SK-N-SH (cell line): ENCODE results near the gene MAML3. TPM values are rescaled to one million over a fixed set of nuclear protein-coding genes. Genes with fewer than 3 reads are reported as not detected.

Experiments used
- CTCF ChIA-PET: fragments of 300-600, 350-600 bp; formaldehyde crosslinking; extraction: SDS; loops from one replicate; lab custom pipeline; 2021; lab: Yijun Ruan, JAX
- POLR2A ChIA-PET: fragments of 350-600 bp; sonication (Branson Sonifier 250); formaldehyde crosslinking; extraction: SDS; loops from one replicate; lab custom pipeline; 2020; ENCODE audit warnings: antibody characterized with exemption, inconsistent platforms; lab: Yijun Ruan, JAX
- DNase-seq: peaks from one replicate; pipeline ENCODE4 v3.0.0; 2012
- H2AFZ ChIP-seq: fragments of 200-600 bp; sonication (generic); 2 replicates; pipeline ENCODE4 v1.8.1; 2016; ENCODE audit warnings: antibody characterized with exemption, mild to moderate bottlenecking, low read depth
- H3F3A ChIP-seq: fragments of 200-600 bp; sonication (generic); replicated peaks from 2 replicates; pipeline ENCODE3; 2016; ENCODE audit warnings: antibody characterized with exemption, mild to moderate bottlenecking; ENCODE audit not compliant: insufficient read depth
- H3K27ac ChIP-seq, 2 experiments: fragments of 200-500 bp in 1 of 2; fragments of 200-600 bp in 1 of 2; sonication (Bioruptor generic) in 1 of 2; sonication (generic), shearing (Covaris generic) in 1 of 2; 2 replicates each; pipeline versions ENCODE4 v1.5.1 to v1.6.1; 2014 to 2016; ENCODE audit warnings: low read depth in 2 of 2, inconsistent platforms in 1 of 2, low read length in 1 of 2, mild to moderate bottlenecking in 1 of 2, mixed read lengths in 1 of 2
- H3K27me3 ChIP-seq: fragments of 200-600 bp; sonication (generic), shearing (Covaris generic); 2 replicates; pipeline ENCODE4 v1.6.1; 2016; ENCODE audit warnings: mixed run types; ENCODE audit not compliant: insufficient read depth
- H3K36me3 ChIP-seq, 2 experiments: fragments of 200-500 bp in 1 of 2; fragments of 200-600 bp in 1 of 2; sonication (Bioruptor generic) in 1 of 2; sonication (generic) in 1 of 2; replicated peaks in 1 of 2; 2 replicates each; pipeline versions ENCODE3 to v1.5.1; 2014 to 2016; ENCODE audit warnings: low read length in 1 of 2, mild to moderate bottlenecking in 1 of 2; ENCODE audit not compliant: insufficient read depth in 2 of 2, control insufficient read depth in 1 of 2
- H3K4me1 ChIP-seq, 2 experiments: fragments of 200-500 bp in 1 of 2; fragments of 200-600 bp in 1 of 2; sonication (Bioruptor generic) in 1 of 2; sonication (generic), shearing (Covaris generic) in 1 of 2; 2 replicates each; pipeline versions ENCODE4 v1.5.1 to v1.6.1; 2014 to 2016; ENCODE audit warnings: low read depth in 1 of 2, low read length in 1 of 2, mixed run types in 1 of 2; ENCODE audit not compliant: insufficient read depth in 2 of 2, control insufficient read depth in 1 of 2
- H3K4me2 ChIP-seq: fragments of 200-600 bp; sonication (generic), shearing (Covaris generic); 2 replicates; pipeline ENCODE4 v1.6.1; 2017; ENCODE audit warnings: mixed run types
- H3K4me3 ChIP-seq, 2 experiments: fragments of 200-500 bp in 1 of 2; fragments of 200-600 bp in 1 of 2; sonication (Bioruptor generic) in 1 of 2; sonication (generic), shearing (Covaris generic) in 1 of 2; 2 replicates each; pipeline versions ENCODE4 v1.5.1 to v1.8.1; 2014 to 2016; ENCODE audit warnings: low read depth in 2 of 2, inconsistent platforms in 1 of 2, low read length in 1 of 2, mild to moderate bottlenecking in 1 of 2, mixed read lengths in 1 of 2, moderate library complexity in 1 of 2
- H3K79me2 ChIP-seq: fragments of 200-600 bp; sonication (generic); 2 replicates; pipeline ENCODE4 v1.8.1; 2017; ENCODE audit warnings: mild to moderate bottlenecking; ENCODE audit not compliant: insufficient read depth
- H3K9ac ChIP-seq: fragments of 200-600 bp; sonication (generic); 2 replicates; pipeline ENCODE4 v1.6.1; 2017; ENCODE audit warnings: mixed run types
- H3K9me2 ChIP-seq: fragments of 200-600 bp; sonication (generic); 2 replicates; pipeline ENCODE4 v1.6.1; 2017; ENCODE audit warnings: mixed run types
- H3K9me3 ChIP-seq: fragments of 200-600 bp; sonication (generic); 2 replicates; pipeline ENCODE4 v1.6.1; 2017; ENCODE audit warnings: mixed run types, mild to moderate bottlenecking, moderate library complexity
- H4K20me1 ChIP-seq: fragments of 200-600 bp; sonication (generic); 2 replicates; pipeline ENCODE4 v1.6.1; 2017; ENCODE audit warnings: mild to moderate bottlenecking, mixed run types; ENCODE audit not compliant: insufficient read depth
- CHD2 ChIP-seq: fragments of 150-350 bp; IDR thresholded peaks from 2 replicates; pipeline ENCODE4 v1.6.1; 2018; ENCODE audit warnings: low read length; ENCODE audit not compliant: partially characterized antibody
- EP300 ChIP-seq, 2 experiments: IDR thresholded peaks; 2 replicates each; pipeline versions ENCODE4 v1.4.0 to v1.6.1; 2012; ENCODE audit warnings: borderline replicate concordance in 1 of 2, low read depth in 1 of 2, low read length in 1 of 2
- EZH2phosphoT487 ChIP-seq: fragments of 200-600 bp; sonication (generic); IDR thresholded peaks from 2 replicates; pipeline ENCODE4 v1.6.1; 2017; ENCODE audit warnings: low read depth, mixed run types, mild to moderate bottlenecking, antibody characterized with exemption, moderate library complexity, borderline replicate concordance
- GATA2 ChIP-seq: sonication (generic); formaldehyde crosslinking; IDR thresholded peaks from 2 replicates; pipeline ENCODE4 v1.5.0; 2020; ENCODE audit warnings: mild to moderate bottlenecking, missing genetic modification reagents
- JUND ChIP-seq: IDR thresholded peaks from 2 replicates; pipeline ENCODE4 v1.4.0; 2012
- NFIC ChIP-seq: IDR thresholded peaks from 2 replicates; pipeline ENCODE4 v1.4.0; 2012; ENCODE audit warnings: borderline replicate concordance
- NRF1 ChIP-seq: IDR thresholded peaks from 2 replicates; pipeline ENCODE4 v1.6.1; 2012; ENCODE audit warnings: low read depth, mild to moderate bottlenecking, low read length
- RAD21 ChIP-seq: IDR thresholded peaks from 2 replicates; pipeline ENCODE4 v1.6.1; 2012; ENCODE audit warnings: mild to moderate bottlenecking, low read length
- RCOR1 ChIP-seq: fragments of 150-350 bp; IDR thresholded peaks from 2 replicates; pipeline ENCODE4 v1.6.1; 2017; ENCODE audit warnings: antibody characterized with exemption, low read length
- SIN3A ChIP-seq: IDR thresholded peaks from 2 replicates; pipeline ENCODE4 v1.6.1; 2012; ENCODE audit warnings: low read depth, mild to moderate bottlenecking, low read length, moderate library complexity, borderline replicate concordance
- SMC3 ChIP-seq: IDR thresholded peaks from 2 replicates; pipeline ENCODE4 v1.6.1; 2012; ENCODE audit warnings: low read depth, low read length, improper control_type of control experiment
- TEAD4 ChIP-seq: IDR thresholded peaks from 2 replicates; pipeline ENCODE4 v1.4.0; 2012; ENCODE audit warnings: mild to moderate bottlenecking, borderline replicate concordance; ENCODE audit not compliant: insufficient read depth
- YY1 ChIP-seq: IDR thresholded peaks from 2 replicates; pipeline ENCODE4 v1.4.0; 2012; ENCODE audit warnings: low read depth, mild to moderate bottlenecking
- WGBS: methylation state at CpG from one replicate; pipeline ENCODE4 v1.1.6; 2017; ENCODE audit warnings: low lambda C conversion rate; 5-methylcytosine and 5-hydroxymethylcytosine counted together
- polyA plus RNA-seq, 3 experiments: library from polyadenylated mRNA; depleted of rRNA; stranded (reverse); fragments of >200 nt; gene quantifications; 2 replicates each; pipeline ENCODE4 v1.2.3, GENCODE V29; 2012
- TF ChIP-seq, protein P1 (sequence below): IDR thresholded peaks from 2 replicates; pipeline ENCODE4 v1.4.0; 2012; ENCODE audit warnings: low read depth, borderline replicate concordance
- TF ChIP-seq, protein P2 (sequence below): IDR thresholded peaks from 2 replicates; pipeline ENCODE4 v1.6.1; 2012; ENCODE audit warnings: mild to moderate bottlenecking, low read depth, low read length, moderate library complexity
- TF ChIP-seq, protein P3 (sequence below): IDR thresholded peaks from 2 replicates; pipeline ENCODE4 v1.4.0; 2012; ENCODE audit warnings: low read depth
- TF ChIP-seq, protein P4 (sequence below): IDR thresholded peaks from 2 replicates; pipeline ENCODE4; 2012

The MAML3 gene
- polyA plus RNA-seq, 1 of the 3 experiments (the other 2 are of a cell fraction), result 5.3 TPM

DNA sequence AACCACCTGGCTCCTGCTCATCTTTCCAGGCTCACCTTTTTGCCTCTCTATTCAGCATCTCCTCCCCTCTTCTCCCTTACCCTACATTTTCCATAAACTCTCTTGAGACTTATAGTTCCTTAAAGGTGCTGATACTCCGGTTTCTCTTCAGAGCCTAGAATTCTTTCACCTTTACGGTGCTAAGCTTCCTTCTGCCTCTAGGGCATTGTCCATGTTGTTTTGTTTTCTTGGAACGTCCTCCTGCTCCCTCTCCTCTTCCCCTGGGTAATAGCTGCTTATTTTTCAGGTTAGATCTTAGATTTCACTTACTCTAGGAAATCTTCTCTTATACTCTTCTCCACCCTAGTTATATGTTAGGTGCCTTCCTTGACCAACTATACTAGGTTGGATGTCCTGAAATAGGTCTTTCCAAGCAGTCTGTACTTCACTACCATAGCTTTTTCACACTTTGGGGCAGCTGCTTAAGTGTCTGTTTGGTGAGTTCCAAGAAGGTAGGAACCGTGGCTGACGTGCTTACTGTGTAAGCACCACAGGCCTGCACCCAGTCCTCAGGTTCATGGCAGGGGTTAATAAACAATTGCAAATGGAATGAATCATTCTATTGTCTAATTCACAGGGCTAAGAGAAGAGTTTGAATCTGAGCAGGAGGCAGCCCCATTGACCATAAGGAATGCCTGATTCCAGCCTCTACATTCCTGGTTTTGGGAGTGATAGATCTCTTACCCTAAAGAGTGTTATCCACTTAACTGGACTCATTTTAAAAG, 260.8 kb downstream of the MAML3 start:
- H3K9me2 ChIP-seq, result no peaks in the 10 kb centered on the region
- WGBS, result 90% methylated on average over 4 of the region's 5 CpGs
- CTCF ChIA-PET, result interaction anchor here (0.9 to 1.4 kb wide), 2 partner anchors 98 to 159 kb away, joined by 3 read pairs; no protein-coding TSS in a partner anchor
- peaks cover 28 to 43% of the 10 kb centered on the region in 2 experiments for H3K4me1 ChIP-seq
- no peak for DNase-seq
- H3K79me2 ChIP-seq, result no peaks in the 10 kb centered on the region
- H3K9ac ChIP-seq, result no peak overlapping the region
- no peaks in the 10 kb centered on the region for H4K20me1 ChIP-seq
- H3K36me3 ChIP-seq, result no peaks in the 10 kb centered on the region
- no peak overlapping the region for H3K4me3 ChIP-seq
- TF ChIP-seq YY1 (no peak), NFIC (no peak), RAD21 (no peak), TEAD4 (no peak), GATA2 (CRISPR knock-in tag) (no peak)
- TF ChIP-seq, protein P1, sequence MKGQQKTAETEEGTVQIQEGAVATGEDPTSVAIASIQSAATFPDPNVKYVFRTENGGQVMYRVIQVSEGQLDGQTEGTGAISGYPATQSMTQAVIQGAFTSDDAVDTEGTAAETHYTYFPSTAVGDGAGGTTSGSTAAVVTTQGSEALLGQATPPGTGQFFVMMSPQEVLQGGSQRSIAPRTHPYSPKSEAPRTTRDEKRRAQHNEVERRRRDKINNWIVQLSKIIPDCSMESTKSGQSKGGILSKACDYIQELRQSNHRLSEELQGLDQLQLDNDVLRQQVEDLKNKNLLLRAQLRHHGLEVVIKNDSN, result no peak
- POLR2A ChIA-PET, result interaction anchor here (1.5 kb wide), 1 partner anchor 36 kb away, joined by 6 read pairs; no protein-coding TSS in a partner anchor
- no peak overlapping the region for H3K4me2 ChIP-seq
- H3F3A ChIP-seq, result peaks cover 10% of the 10 kb centered on the region
- no peak overlapping the region for H2AFZ ChIP-seq
- H3K9me3 ChIP-seq, result no peaks in the 10 kb centered on the region
- H3K27me3 ChIP-seq, result no peaks in the 10 kb centered on the region
- peak overlapping the region in 1 of 2 experiments; percentile 53; a peak in 2 of 4 replicates for H3K27ac ChIP-seq

DNA sequence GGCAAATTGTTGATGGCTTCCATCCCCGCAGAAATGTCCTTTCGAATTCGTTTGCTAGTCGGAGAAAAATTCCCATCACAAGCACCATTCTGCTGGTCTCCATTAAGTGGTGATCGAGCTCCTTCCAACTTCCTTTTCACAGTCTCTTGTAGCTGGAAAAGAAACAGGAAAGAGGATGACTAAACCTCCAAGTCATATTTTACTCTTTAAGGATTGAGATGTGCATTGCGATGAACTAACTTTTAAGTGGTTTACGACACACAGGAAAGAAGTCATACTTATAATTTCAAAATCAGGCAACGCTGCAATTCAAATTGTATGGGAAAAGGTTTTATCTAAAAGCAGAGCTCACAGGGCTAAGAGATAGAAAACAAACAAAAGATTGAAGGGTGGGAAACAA, 263.2 kb downstream of the MAML3 start:
- Histone ChIP-seq H3F3A (peaks cover 10% of the 10 kb centered on the region), H3K36me3 (no peaks in the 10 kb centered on the region), H3K27ac (peak overlapping the region; percentile 80 to 98), H3K4me3 (no peak overlapping the region), H3K4me2 (peak overlapping the region; percentile 69), H3K4me1 (peaks cover 36 to 44% of the 10 kb centered on the region in 2 experiments), H3K9ac (no peak overlapping the region; the same call in 1 of the 2 replicates), H4K20me1 (no peaks in the 10 kb centered on the region), H2AFZ (peak overlapping the region; percentile 75), H3K27me3 (no peaks in the 10 kb centered on the region), H3K9me3 (no peaks in the 10 kb centered on the region), H3K9me2 (no peaks in the 10 kb centered on the region), H3K79me2 (no peaks in the 10 kb centered on the region; the same call in 1 of the 2 replicates)
- WGBS, result 43% methylated on average over 8 of the region's 8 CpGs
- POLR2A ChIA-PET, result interaction anchor here (1.1 to 3.6 kb wide), 12 partner anchors 11 to 362 kb away, joined by 3 to 24 read pairs (median 8); no protein-coding TSS in a partner anchor
- no peak for DNase-seq
- CTCF ChIA-PET, result interaction anchor here (1.1 to 1.8 kb wide), 5 partner anchors 10 to 363 kb away, joined by 3 to 7 read pairs (median 3); no protein-coding TSS in a partner anchor
- no peak; the same call in 1 of the 2 replicates for TF ChIP-seq RAD21
- TF ChIP-seq RCOR1, result no peak
- TF ChIP-seq CHD2, result no peak
- TF ChIP-seq, protein P2, sequence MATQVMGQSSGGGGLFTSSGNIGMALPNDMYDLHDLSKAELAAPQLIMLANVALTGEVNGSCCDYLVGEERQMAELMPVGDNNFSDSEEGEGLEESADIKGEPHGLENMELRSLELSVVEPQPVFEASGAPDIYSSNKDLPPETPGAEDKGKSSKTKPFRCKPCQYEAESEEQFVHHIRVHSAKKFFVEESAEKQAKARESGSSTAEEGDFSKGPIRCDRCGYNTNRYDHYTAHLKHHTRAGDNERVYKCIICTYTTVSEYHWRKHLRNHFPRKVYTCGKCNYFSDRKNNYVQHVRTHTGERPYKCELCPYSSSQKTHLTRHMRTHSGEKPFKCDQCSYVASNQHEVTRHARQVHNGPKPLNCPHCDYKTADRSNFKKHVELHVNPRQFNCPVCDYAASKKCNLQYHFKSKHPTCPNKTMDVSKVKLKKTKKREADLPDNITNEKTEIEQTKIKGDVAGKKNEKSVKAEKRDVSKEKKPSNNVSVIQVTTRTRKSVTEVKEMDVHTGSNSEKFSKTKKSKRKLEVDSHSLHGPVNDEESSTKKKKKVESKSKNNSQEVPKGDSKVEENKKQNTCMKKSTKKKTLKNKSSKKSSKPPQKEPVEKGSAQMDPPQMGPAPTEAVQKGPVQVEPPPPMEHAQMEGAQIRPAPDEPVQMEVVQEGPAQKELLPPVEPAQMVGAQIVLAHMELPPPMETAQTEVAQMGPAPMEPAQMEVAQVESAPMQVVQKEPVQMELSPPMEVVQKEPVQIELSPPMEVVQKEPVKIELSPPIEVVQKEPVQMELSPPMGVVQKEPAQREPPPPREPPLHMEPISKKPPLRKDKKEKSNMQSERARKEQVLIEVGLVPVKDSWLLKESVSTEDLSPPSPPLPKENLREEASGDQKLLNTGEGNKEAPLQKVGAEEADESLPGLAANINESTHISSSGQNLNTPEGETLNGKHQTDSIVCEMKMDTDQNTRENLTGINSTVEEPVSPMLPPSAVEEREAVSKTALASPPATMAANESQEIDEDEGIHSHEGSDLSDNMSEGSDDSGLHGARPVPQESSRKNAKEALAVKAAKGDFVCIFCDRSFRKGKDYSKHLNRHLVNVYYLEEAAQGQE, result no peak
- TF ChIP-seq JUND, result peak; percentile 30; the same call in 1 of the 2 replicates
- TF ChIP-seq NRF1, result no peak
- TF ChIP-seq NFIC, result no peak
- TF ChIP-seq SIN3A, result no peak
- TF ChIP-seq EZH2phosphoT487, result no peak
- TF ChIP-seq, protein P3, sequence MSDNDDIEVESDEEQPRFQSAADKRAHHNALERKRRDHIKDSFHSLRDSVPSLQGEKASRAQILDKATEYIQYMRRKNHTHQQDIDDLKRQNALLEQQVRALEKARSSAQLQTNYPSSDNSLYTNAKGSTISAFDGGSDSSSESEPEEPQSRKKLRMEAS, result no peak
- TF ChIP-seq SMC3, result no peak
- TF ChIP-seq, protein P4, sequence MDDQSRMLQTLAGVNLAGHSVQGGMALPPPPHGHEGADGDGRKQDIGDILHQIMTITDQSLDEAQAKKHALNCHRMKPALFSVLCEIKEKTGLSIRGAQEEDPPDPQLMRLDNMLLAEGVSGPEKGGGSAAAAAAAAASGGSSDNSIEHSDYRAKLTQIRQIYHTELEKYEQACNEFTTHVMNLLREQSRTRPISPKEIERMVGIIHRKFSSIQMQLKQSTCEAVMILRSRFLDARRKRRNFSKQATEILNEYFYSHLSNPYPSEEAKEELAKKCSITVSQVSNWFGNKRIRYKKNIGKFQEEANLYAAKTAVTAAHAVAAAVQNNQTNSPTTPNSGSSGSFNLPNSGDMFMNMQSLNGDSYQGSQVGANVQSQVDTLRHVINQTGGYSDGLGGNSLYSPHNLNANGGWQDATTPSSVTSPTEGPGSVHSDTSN, result no peak; the same call in 1 of the 2 replicates
- no peak; a peak in 1 of 4 replicates for TF ChIP-seq EP300 (IDR thresholded peaks at IDR 0.05; ENCODE audit: borderline replicate concordance in 1 of 2, low read depth in 1 of 2, low read length in 1 of 2)
- TF ChIP-seq YY1, result no peak
